Germinal center (tissue), 1 donor: ENCODE data around the gene FADS6.

ENCODE experiments used
- DNase-seq: peaks from one replicate; pipeline ENCODE4 v3.0.0; 2012; ENCODE audit warnings: mixed read lengths, low spot score

The FADS6 gene

GRCh38 chr17:74868908-74869255 lies 24.6 kb downstream of the FADS6 start:
- no peak for DNase-seq

DNA sequence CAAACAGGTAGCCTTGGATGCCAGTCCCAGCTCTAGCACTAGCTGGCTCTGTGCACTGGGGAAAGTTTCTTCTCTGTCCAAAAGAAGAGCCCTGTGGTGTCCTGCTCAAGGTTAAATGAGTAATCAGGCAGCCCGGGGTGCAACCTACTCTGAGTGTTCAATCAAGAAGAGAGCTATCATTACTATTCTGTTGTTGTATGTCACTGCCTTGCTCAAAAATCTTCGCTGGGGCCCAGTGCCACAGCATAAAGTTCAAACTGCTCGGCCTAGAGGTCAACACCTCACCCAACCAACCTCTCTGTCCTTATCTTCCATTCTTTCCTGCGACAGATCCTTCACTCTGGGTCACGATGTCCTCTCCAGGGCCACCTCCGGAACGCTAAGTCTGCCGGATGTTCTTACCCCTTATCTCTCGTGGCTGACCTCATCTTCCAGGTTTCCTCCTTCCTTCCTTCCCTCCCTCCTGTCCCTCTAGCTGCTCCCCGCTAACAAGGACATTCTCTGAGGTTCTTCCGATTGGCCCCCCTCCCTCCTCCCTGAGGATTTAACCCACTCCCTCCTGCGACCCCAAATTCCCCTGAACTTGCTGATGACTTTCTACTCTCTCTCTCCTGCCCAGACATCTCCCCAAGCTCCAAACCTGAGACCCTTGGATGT lies 25.1 kb downstream of the FADS6 start:
- no peak for DNase-seq

DNA sequence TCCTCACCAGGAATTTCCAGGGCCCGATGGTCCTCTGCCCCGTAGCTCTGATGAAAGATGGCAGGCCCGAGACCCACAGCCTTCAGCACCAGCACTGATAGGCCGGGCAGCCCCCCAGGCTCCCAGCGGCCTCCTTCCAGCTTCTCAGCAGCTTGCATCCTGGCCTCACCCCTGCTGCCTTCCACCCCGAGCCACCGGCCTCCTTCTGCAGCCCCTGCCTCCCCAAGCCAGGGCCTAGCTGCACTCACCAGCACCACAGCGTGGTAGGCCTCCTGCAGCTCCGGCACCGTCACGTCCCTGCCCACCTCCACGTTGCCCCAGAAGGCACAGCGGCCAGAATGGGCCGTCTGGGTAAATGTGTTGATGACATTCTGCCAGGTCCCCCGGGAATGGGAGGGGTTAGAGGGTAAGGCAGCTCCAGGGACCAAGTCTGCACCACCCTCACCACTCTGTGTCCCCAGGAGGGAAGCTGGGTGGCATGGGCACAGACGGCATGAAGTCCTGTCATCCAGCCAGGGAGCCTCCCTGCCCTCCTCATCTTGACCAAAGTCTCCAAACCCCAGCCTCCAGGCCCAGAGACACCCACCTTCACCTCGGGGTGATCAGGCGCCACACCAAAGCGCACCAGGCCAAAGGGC lies 27.1 kb downstream of the FADS6 start:
- no peak for DNase-seq

DNA sequence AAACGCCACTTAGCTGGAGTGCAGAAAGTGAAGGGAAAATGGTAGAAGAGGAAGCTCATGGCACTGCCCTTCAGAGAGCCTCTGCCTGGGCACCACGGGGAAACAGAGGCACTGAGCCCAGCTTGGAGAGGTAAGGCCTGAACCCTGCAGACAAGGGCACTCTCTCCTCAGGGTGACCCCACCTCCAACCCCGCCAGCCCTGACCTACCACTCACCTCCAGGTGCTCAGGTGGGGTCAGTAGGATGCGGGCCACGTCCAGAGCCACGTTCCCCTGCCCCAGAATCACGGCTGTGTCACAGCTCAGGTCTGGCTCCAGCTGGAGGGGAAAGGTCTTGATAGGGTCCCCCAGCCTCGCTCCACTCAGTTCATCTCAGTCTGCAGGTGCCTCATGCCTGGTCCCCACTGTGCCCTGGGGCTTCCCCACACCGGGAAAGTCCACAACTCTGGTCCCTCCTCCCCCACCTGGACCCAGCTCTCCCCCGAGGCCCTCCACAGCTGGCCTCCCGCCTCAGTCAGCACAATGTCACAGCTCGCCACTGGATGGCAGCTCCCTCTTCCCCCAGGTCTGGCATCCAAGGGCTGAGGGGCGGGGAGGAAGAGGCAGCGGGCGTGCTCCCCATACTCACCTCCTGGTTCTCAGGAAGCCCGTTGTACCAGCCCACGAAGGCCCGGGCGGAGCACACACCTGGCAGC lies 27.8 kb downstream of the FADS6 start:
- no peak for DNase-seq

DNA sequence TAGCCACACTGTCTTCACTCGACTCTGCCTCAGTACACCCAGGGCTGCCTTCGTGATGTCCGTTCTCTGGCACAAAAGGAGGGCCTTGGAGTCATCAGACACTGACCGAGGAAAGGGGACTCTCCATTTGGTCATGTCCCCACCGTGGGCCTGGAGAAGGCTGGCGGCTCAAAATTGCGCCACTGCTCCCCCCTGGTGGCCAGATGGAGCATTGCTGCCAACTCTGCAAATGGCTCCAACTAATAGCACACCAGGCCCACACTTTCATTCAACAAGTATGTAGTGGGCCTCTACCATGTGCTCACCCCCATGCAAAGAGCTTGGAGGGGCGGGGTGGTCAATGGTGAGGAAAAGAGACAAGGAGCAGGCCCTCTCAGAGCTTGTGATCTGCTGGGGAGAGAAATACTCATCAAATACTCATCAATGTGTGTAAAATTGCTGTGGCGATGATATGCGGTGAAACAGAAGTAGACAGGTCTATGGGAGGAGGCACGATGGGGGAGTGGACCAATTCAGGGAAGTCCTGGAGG lies 28.5 kb downstream of the FADS6 start:
- peak; percentile 76 for DNase-seq

- DNase-seq: no peak
Observed at GRCh38 chr17:74864297-74864865, 29.1 kb downstream of the FADS6 start.

GRCh38 chr17:74863420-74864296 lies 29.8 kb downstream of the FADS6 start:
- DNase-seq: no peak

GRCh38 chr17:74862919-74863318 lies 30.5 kb downstream of the FADS6 start:
- no peak for DNase-seq

DNA sequence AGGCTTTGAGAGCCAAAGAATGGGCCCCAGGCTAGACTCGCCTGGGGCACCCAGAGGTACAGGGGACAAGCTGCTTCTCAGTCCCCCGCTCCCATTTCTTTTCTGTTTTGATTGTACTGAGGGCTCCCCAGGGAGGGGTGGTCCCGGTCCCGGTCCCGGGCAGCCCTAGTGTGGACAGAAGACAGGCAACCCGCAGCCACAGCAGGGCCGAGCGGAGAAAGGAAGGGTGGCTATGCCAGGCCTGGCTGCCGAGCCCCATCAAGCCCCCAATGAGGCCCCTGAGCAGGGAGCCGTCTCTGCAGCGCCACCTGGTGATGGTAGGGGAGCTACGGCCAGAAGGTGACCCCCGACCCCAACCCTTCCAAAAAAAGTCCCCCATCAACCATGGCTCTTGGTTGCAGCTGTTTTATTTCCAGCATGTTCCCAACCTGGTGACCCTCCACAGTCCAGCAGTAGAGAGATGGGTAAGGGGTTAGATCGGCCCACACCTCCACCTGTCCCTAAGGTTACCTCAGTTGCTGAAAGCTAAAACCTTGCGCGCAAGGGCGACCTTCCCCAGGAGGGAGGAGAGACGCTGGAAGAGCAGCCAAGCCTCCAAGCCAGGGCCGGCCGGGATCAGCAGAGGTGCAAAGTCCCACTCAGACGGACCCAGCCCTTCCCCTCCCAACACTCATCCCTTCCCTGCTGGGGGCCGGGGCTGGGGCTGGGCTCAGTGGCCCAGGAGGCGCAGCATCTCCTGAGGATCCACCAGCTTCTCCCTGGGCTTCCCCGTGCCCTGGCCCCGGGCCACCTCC lies 31.1 kb downstream of the FADS6 start:
- DNase-seq: peak; percentile 83

DNA sequence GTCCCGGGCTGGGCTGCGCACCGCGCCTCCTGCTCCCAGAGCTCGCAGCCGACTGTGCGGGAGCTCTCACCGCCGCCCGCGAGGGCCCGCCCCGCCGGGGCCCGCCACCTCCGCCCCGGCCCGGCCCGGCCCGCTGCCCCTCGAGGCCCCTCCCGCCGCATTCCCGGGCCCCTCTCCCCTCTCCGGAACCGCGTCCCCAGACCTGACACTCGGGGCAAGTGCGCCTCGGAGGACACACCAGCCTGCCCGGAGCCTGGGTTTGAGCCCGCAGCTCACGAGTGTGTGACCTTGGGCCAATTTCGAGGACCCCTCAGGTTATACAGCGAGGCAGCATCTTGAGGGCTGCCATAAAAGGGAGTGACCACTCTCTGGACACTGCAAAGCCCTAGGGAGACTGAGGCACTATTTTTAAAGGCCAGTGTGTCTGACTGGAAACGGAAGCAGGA lies 31.7 kb downstream of the FADS6 start:
- DNase-seq: no peak

GRCh38 chr17:74860872-74861661 lies 32.4 kb downstream of the FADS6 start:
- DNase-seq: no peak

GRCh38 chr17:74860229-74860871 lies 33.1 kb downstream of the FADS6 start:
- peak; percentile 67 for DNase-seq

DNA sequence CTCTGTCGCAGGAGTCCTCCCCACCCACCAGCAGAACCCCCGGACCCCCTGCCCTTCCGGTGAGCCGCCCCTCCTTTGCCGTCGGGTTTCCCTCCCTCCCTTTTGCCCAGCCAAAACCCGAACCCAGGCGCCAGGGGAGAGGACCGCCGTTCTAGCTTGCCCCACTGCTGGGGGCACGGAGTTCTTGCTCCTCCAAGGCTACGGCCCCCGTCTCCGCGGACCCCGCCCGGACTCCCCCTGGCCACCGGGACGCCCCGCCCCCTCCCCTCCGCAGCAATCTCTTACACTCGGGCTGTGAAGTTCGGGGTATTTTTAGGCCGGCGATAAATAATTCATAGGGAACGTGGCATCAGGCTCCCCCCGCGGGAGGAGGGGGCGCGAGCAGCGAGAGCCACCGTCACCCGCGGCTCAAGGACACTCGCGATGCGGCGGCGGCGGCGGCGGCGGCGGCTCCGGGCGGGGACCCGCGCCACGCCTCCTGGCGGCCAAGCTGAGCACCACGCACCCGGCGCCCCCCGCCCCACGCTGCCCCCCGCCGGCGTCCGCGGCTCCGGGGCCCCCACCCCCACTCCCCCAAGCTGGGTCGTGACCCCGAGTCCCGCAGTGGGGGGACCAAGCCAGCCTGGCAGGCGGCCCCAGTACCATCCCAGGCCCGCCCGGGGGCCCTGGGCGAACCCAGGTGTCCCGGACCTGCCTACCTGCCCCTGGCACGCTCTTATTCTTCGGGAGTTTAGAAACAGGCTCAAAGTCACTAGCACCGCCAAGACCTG lies 33.8 kb downstream of the FADS6 start, which contains the start of gene GRIN2C:
TSS of gene GRIN2C (minus strand) at position 427 of the 770 bp plus-strand sequence. CDS start 4,793 bp downstream, outside the sequence.
- peak; percentile 64 for DNase-seq

GRCh38 chr17:74858672-74859458 lies 34.6 kb downstream of the FADS6 start:
- DNase-seq: no peak

- DNase-seq: no peak
Observed at GRCh38 chr17:74857191-74857590, 36.2 kb downstream of the FADS6 start.

GRCh38 chr17:74856112-74856511 lies 37.3 kb downstream of the FADS6 start:
- DNase-seq: no peak

DNA sequence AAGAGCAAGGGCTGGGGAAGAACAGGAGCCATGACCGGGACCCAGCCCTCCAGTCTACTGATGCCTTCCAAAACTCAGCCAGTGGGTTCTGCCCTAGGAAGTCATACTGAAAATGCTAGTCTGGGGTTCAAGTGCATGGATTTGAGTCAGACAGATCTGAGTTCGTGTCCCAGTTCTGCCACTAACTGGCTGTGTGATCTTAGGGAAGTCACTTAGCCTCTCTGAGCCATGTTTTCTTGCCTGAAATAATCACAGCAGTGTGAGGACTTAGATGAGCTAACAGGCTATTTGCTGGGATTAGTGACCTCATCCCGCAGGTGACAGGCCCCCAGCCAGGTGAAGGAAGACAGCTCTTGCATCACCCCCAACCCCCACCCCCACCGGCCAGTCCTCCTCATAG lies 38.1 kb downstream of the FADS6 start:
- no peak for DNase-seq

DNA sequence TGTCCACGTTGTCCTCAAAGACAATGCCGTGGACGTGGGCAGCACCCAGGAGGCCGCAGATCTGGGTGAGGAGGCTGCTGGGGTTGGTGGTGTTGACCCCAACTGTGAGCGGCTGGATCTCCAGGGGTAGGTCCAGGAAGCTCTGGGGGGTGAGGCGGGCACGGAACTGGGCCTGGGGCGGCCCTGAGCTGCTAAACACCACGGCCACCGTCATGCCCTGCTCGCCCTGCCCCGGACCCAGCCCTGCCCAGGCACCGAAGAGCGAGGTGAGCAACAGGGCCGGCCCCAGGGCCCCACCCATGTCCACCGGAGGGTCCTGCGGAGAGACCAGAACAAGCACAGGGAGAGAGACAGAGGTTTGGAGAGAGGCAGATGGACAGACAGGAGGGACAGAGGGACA lies 38.6 kb downstream of the FADS6 start:
- no peak for DNase-seq
